Stimulated activated CD4-positive, alpha-beta T cell treated with anti-CD3 and anti-CD28 coated beads, Interleukin-2, amount 100 ng/mL, for 48 hours (primary cell): Measurements from ENCODE around the gene TTLL10.

Source experiments
- DNase-seq, 2 donors: peaks; one replicate each; pipeline ENCODE4 v3.0.0-alpha.2; 2020

The TTLL10 gene

GRCh38 chr1:1173793-1174415, at the start of gene TTLL10:
TTLL10 (plus strand) TSS chr1:1173880; CDS start chr1:1179216, 5,336 bp downstream.
- DNase-seq = no peak

GRCh38 chr1:1124508-1124785, 49.2 kb upstream of the TTLL10 start:
- no peak for DNase-seq

GRCh38 chr1:1124786-1125642, 48.7 kb upstream of the TTLL10 start:
- no peak for DNase-seq

GRCh38 chr1:1125945-1126344, 47.7 kb upstream of the TTLL10 start:
- no peak for DNase-seq

- DNase-seq = no peak
Observed at GRCh38 chr1:1127551-1128451, 45.9 kb upstream of the TTLL10 start.

GRCh38 chr1:1128454-1129139, 45.1 kb upstream of the TTLL10 start:
- no peak for DNase-seq

- DNase-seq = no peak
Observed at GRCh38 chr1:1129381-1129821, 44.3 kb upstream of the TTLL10 start.

GRCh38 chr1:1130206-1131120, 43.2 kb upstream of the TTLL10 start:
- DNase-seq = no peak

GRCh38 chr1:1132042-1132950, 41.4 kb upstream of the TTLL10 start:
- DNase-seq = no peak

GRCh38 chr1:1132956-1133750, 40.5 kb upstream of the TTLL10 start:
- no peak for DNase-seq

GRCh38 chr1:1134300-1134970, 39.2 kb upstream of the TTLL10 start:
- DNase-seq = no peak

- no peak for DNase-seq
Observed at GRCh38 chr1:1135339-1136136, 38.1 kb upstream of the TTLL10 start.

- no peak for DNase-seq
Observed at GRCh38 chr1:1136547-1137230, 37.0 kb upstream of the TTLL10 start.

GRCh38 chr1:1137256-1138045, 36.2 kb upstream of the TTLL10 start:
- peak; percentile 41 to 57 for DNase-seq

GRCh38 chr1:1140673-1141072, 33.0 kb upstream of the TTLL10 start:
- DNase-seq = no peak

- DNase-seq = no peak
Observed at GRCh38 chr1:1141244-1141910, 32.3 kb upstream of the TTLL10 start.
